AG09309 (cell line): ENCODE data around the gene HNRNPH2.

Experiments
- DNase-seq: peaks from one replicate; pipeline ENCODE4 v3.0.0-alpha.2; 2010; ENCODE audit warnings: low read depth
- H3K4me3 ChIP-seq: 2 replicates; pipeline ENCODE4 v1.5.1; 2011; ENCODE audit warnings: mild to moderate bottlenecking, low read depth, low read length, moderate library complexity; ENCODE audit not compliant: control insufficient read depth
- CTCF ChIP-seq: IDR thresholded peaks from 2 replicates; pipeline ENCODE4 v1.5.1; 2011; ENCODE audit warnings: mild to moderate bottlenecking, low read depth, low read length, inconsistent platforms; ENCODE audit not compliant: insufficient read depth, control insufficient read depth; ENCODE audit errors: missing control alignments

Gene HNRNPH2

GRCh38 chrX:101409043-101409442, 1.0 kb downstream of the HNRNPH2 start:
- DNase-seq = no peak
- TF ChIP-seq CTCF = no peak
- peak overlapping the region; percentile 64 for H3K4me3 ChIP-seq

- TF ChIP-seq CTCF = no peak
- H3K4me3 ChIP-seq = no peak overlapping the region
Observed at GRCh38 chrX:101410461-101410860, 2.4 kb downstream of the HNRNPH2 start.

GRCh38 chrX:101411984-101412383, 4.0 kb downstream of the HNRNPH2 start:
- no peak for DNase-seq
- no peak overlapping the region for H3K4me3 ChIP-seq
- no peak for TF ChIP-seq CTCF

More at GRCh38 chrX:101410461-101410860, 2.4 kb downstream of the HNRNPH2 start:
- DNase-seq = no peak

GRCh38 chrX:101415180-101416145, 7.4 kb downstream of the HNRNPH2 start:
- peak; percentile 54 for DNase-seq
- peak; percentile 84 for TF ChIP-seq CTCF
- H3K4me3 ChIP-seq = no peak overlapping the region

- no peak for TF ChIP-seq CTCF
- DNase-seq = no peak
- H3K4me3 ChIP-seq = no peak overlapping the region
Observed at GRCh38 chrX:101416691-101417090, 8.7 kb downstream of the HNRNPH2 start.

- no peak for TF ChIP-seq CTCF
- no peak overlapping the region for H3K4me3 ChIP-seq
- DNase-seq = no peak
Observed at GRCh38 chrX:101417190-101417589, 9.2 kb downstream of the HNRNPH2 start.
